HepG2 (cell line): ENCODE measurements around the gene QSOX1. TPM values are rescaled to one million over a fixed set of nuclear protein-coding genes. Genes with fewer than 3 reads are reported as not detected.

Experiments
- HDAC6 ChIP-seq: fragments of 200-600 bp; sonication (generic); IDR thresholded peaks from 2 replicates; pipeline ENCODE4 v1.7.0; 2017; ENCODE audit warnings: mild to moderate bottlenecking, antibody characterized with exemption, low read length, low read depth
- HNRNPLL ChIP-seq: fragments of 200-400 bp; formaldehyde crosslinking; IDR thresholded peaks from 2 replicates; pipeline ENCODE4 v1.6.1; 2017; ENCODE audit warnings: mild to moderate bottlenecking, low read depth, low read length; ENCODE audit not compliant: poor library complexity, severe bottlenecking
- YEATS4 ChIP-seq: sonication (generic); formaldehyde crosslinking; IDR thresholded peaks from 2 replicates; pipeline ENCODE4 v1.4.0; 2020; ENCODE audit warnings: missing genetic modification reagents, borderline replicate concordance
- ZNF138 ChIP-seq: sonication (generic); formaldehyde crosslinking; IDR thresholded peaks from 2 replicates; pipeline ENCODE4 v1.5.0; 2020; ENCODE audit warnings: mild to moderate bottlenecking, low read depth, missing genetic modification reagents
- ZNF354B ChIP-seq: sonication (generic); formaldehyde crosslinking; IDR thresholded peaks from 2 replicates; pipeline ENCODE4 v1.8.0; 2022; ENCODE audit warnings: mild to moderate bottlenecking, missing genetic modification reagents
- polyA plus RNA-seq, 8 experiments: library from polyadenylated mRNA; depleted of rRNA in 3 of 8; stranded (reverse) in 7 of 8; unstranded in 1 of 8; fragments of >200 nt; fragmentation: Illumina TruSeq in 4 of 8; extraction: Trizol in 4 of 8; gene quantifications; 2 replicates each; pipeline versions ENCODE4 v1.2.1 to v1.2.3, GENCODE V29; 2011 to 2016; ENCODE audit warnings: low read depth in 4 of 8, missing spikeins in 1 of 8, mixed read lengths in 1 of 8; ENCODE audit not compliant: insufficient read depth in 1 of 8
- total RNA-seq, 5 experiments: library from RNA; depleted of rRNA; stranded (reverse); fragments of >200 nt; fragmentation: Illumina TruSeq; extraction: Trizol; gene quantifications; 2 replicates each; pipeline ENCODE4 v1.2.3, GENCODE V29; 2016; ENCODE audit warnings: low read depth in 1 of 5
- TF ChIP-seq, protein P1 (sequence below): sonication (generic); formaldehyde crosslinking; IDR thresholded peaks from 2 replicates; pipeline ENCODE4 v1.4.0; 2020; ENCODE audit warnings: missing genetic modification reagents
- TF ChIP-seq, protein P2 (sequence below): sonication (generic); formaldehyde crosslinking; IDR thresholded peaks from 2 replicates; pipeline ENCODE4 v1.5.0; 2020; ENCODE audit warnings: mild to moderate bottlenecking, missing genetic modification reagents, moderate library complexity
- TF ChIP-seq, protein P3 (sequence below): sonication (generic); formaldehyde crosslinking; IDR thresholded peaks from 2 replicates; pipeline ENCODE4 v1.5.0; 2020; ENCODE audit warnings: missing genetic modification reagents

QSOX1 gene
- total and polyA plus RNA-seq, 2 of the 13 experiments (the other 11 are each of a cell fraction or from before 2014, with no cell fraction given) = 6.8 to 40.2 TPM

DNA sequence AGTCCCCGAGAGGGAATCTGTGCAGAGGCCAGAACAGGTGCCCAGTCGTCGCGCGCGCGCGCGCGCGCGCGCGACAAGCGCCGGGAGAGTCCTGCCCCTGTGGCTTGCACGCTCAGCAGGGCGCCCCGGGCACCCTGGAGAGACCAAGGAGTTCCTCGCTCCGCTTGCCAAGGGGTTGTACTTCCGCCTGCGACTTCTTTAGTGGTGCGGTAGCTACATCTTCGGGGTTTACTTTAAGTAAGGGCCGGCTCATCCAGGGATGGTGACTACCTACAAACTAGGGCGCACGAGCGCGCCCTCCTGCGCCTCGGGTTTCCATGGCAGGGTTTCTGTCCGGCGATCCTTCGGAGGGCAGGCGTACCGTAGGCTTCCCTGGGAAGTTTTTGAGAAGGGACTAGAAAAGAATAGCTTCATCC is 76.8 kb downstream of the QSOX1 start (continued):
- TF ChIP-seq, protein P1, sequence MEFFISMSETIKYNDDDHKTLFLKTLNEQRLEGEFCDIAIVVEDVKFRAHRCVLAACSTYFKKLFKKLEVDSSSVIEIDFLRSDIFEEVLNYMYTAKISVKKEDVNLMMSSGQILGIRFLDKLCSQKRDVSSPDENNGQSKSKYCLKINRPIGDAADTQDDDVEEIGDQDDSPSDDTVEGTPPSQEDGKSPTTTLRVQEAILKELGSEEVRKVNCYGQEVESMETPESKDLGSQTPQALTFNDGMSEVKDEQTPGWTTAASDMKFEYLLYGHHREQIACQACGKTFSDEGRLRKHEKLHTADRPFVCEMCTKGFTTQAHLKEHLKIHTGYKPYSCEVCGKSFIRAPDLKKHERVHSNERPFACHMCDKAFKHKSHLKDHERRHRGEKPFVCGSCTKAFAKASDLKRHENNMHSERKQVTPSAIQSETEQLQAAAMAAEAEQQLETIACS (CRISPR knock-in tag) = peak; percentile 44; the same call in 1 of the 2 replicates
- TF ChIP-seq ZNF138 (CRISPR knock-in tag) (no peak), YEATS4 (CRISPR knock-in tag) (no peak), ZNF354B (CRISPR knock-in tag) (no peak), HDAC6 (peak; percentile 93; the same call in 1 of the 2 replicates), HNRNPLL (peak; percentile 26)
- TF ChIP-seq, protein P2, sequence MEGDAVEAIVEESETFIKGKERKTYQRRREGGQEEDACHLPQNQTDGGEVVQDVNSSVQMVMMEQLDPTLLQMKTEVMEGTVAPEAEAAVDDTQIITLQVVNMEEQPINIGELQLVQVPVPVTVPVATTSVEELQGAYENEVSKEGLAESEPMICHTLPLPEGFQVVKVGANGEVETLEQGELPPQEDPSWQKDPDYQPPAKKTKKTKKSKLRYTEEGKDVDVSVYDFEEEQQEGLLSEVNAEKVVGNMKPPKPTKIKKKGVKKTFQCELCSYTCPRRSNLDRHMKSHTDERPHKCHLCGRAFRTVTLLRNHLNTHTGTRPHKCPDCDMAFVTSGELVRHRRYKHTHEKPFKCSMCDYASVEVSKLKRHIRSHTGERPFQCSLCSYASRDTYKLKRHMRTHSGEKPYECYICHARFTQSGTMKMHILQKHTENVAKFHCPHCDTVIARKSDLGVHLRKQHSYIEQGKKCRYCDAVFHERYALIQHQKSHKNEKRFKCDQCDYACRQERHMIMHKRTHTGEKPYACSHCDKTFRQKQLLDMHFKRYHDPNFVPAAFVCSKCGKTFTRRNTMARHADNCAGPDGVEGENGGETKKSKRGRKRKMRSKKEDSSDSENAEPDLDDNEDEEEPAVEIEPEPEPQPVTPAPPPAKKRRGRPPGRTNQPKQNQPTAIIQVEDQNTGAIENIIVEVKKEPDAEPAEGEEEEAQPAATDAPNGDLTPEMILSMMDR = 0 out of 2 replicates have a peak, but pooled peaks have one; percentile 4
- TF ChIP-seq, protein P3, sequence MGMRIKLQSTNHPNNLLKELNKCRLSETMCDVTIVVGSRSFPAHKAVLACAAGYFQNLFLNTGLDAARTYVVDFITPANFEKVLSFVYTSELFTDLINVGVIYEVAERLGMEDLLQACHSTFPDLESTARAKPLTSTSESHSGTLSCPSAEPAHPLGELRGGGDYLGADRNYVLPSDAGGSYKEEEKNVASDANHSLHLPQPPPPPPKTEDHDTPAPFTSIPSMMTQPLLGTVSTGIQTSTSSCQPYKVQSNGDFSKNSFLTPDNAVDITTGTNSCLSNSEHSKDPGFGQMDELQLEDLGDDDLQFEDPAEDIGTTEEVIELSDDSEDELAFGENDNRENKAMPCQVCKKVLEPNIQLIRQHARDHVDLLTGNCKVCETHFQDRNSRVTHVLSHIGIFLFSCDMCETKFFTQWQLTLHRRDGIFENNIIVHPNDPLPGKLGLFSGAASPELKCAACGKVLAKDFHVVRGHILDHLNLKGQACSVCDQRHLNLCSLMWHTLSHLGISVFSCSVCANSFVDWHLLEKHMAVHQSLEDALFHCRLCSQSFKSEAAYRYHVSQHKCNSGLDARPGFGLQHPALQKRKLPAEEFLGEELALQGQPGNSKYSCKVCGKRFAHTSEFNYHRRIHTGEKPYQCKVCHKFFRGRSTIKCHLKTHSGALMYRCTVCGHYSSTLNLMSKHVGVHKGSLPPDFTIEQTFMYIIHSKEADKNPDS (CRISPR knock-in tag) = no peak
- TF ChIP-seq, all 625 proteins: peak for 5
